Panc1 (cell line): ENCODE data around the gene CCDC12. TPM values are rescaled to one million over a fixed set of nuclear protein-coding genes. Genes with fewer than 3 reads are reported as not detected.
A peak's percentile ranks its signal among the peaks of the same experiment; 100 is the strongest.

Experiments
- ATAC-seq: fragments of 200-7000 bp; cut with Tn5 transposase; 2 replicates; pipeline ENCODE4 v1.9.1; 2020; ENCODE audit warnings: mild to moderate bottlenecking, moderate library complexity
- BruUV-seq: library from RNA; stranded (reverse); fragments of 400-500 nt; replicated peaks from 2 replicates; lab custom pipeline; 2021; lab: Mats Ljungman, UMichigan
- CTCF ChIA-PET: fragments of 300-600 bp; sonication (Branson Sonifier 250); formaldehyde crosslinking; loops from one replicate; lab custom pipeline; 2022; ENCODE audit warnings: antibody characterized with exemption; lab: Charles Lee
- POLR2A ChIA-PET: fragments of 300-600 bp; sonication (Branson Sonifier 250); formaldehyde crosslinking; loops from one replicate; lab custom pipeline; 2022; ENCODE audit warnings: antibody characterized with exemption; lab: Charles Lee
- DNase-seq: peaks from one replicate; pipeline ENCODE4 v3.0.0-alpha.2; 2010; ENCODE audit warnings: low read depth, low spot score
- H3K27ac ChIP-seq: 2 replicates; pipeline ENCODE4 v1.5.1; 2011; ENCODE audit warnings: mild to moderate bottlenecking, low read length, inconsistent platforms
- H3K27me3 ChIP-seq: fragments of 200-500 bp; sonication (Bioruptor generic); 2 replicates; pipeline ENCODE4 v1.6.0; 2014; ENCODE audit warnings: low read length, inconsistent platforms; ENCODE audit not compliant: control insufficient read depth, insufficient read depth
- H3K36me3 ChIP-seq: fragments of 200-500 bp; sonication (Bioruptor generic); 2 replicates; pipeline ENCODE4 v1.5.1; 2014; ENCODE audit warnings: inconsistent platforms, mild to moderate bottlenecking, low read length, moderate library complexity; ENCODE audit not compliant: control insufficient read depth, insufficient read depth
- H3K4me1 ChIP-seq: 2 replicates; pipeline ENCODE4 v1.5.1; 2011; ENCODE audit warnings: inconsistent platforms, mild to moderate bottlenecking, low read length, moderate library complexity; ENCODE audit not compliant: control insufficient read depth, insufficient read depth
- H3K4me3 ChIP-seq, 2 experiments: 2 replicates each; pipeline ENCODE4 v1.5.1; 2011 to 2012; ENCODE audit warnings: low read depth in 2 of 2, low read length in 2 of 2, mild to moderate bottlenecking in 2 of 2, inconsistent platforms in 1 of 2, moderate library complexity in 1 of 2
- H3K9me3 ChIP-seq: fragments of 200-500 bp; sonication (Bioruptor generic); 2 replicates; pipeline ENCODE4 v1.5.1; 2014; ENCODE audit warnings: low read depth, mild to moderate bottlenecking, inconsistent platforms, low read length, moderate library complexity; ENCODE audit not compliant: control insufficient read depth, insufficient read depth
- POLR2AphosphoS5 ChIP-seq: IDR thresholded peaks from 2 replicates; pipeline ENCODE4 v1.6.1; 2012; ENCODE audit warnings: mild to moderate bottlenecking, low read depth, low read length, moderate library complexity
- REST ChIP-seq, 2 experiments: IDR thresholded peaks; 2 replicates each; pipeline ENCODE4 v1.6.1; 2011 to 2012; ENCODE audit warnings: low read depth in 2 of 2, control low read depth in 1 of 2, low read length in 1 of 2, mild to moderate bottlenecking in 1 of 2, moderate library complexity in 1 of 2; ENCODE audit not compliant: insufficient read depth in 1 of 2
- SIN3A ChIP-seq: IDR thresholded peaks from 2 replicates; pipeline ENCODE4 v1.6.1; 2012; ENCODE audit warnings: low read depth, mild to moderate bottlenecking, low read length, moderate library complexity, borderline replicate concordance; ENCODE audit not compliant: insufficient read depth
- TCF7L2 ChIP-seq: IDR thresholded peaks from 2 replicates; pipeline ENCODE4 v1.6.1; 2011; ENCODE audit warnings: mild to moderate bottlenecking, low read depth, low read length, inconsistent platforms
- in situ Hi-C: cut with HindIII; loops from 2 replicates; pipeline ENCODE4 v1.10.0; 2016; ENCODE audit warnings: low sequenced_read_pairs, low pct_unique_long_range_greater_than_20kb
- intact Hi-C: fragments of 100-400 bp; cut with micrococcal nuclease; formaldehyde crosslinking; loops from one replicate; pipeline ENCODE4 v1.10.0; 2022; ENCODE audit not compliant: unreplicated experiment
- total RNA-seq: library from RNA; stranded (reverse); gene quantifications from one replicate; pipeline ENCODE4 v1.2.1, GENCODE V29; 2021; ENCODE audit not compliant: unreplicated experiment
- TF ChIP-seq, protein P1 (sequence below): fragments of 450-650 bp; IDR thresholded peaks from 2 replicates; pipeline ENCODE4 v1.5.1; 2017; ENCODE audit warnings: mild to moderate bottlenecking

The CCDC12 gene
- total RNA-seq, 1 experiment from 2014 or later: 35.5 TPM

DNA sequence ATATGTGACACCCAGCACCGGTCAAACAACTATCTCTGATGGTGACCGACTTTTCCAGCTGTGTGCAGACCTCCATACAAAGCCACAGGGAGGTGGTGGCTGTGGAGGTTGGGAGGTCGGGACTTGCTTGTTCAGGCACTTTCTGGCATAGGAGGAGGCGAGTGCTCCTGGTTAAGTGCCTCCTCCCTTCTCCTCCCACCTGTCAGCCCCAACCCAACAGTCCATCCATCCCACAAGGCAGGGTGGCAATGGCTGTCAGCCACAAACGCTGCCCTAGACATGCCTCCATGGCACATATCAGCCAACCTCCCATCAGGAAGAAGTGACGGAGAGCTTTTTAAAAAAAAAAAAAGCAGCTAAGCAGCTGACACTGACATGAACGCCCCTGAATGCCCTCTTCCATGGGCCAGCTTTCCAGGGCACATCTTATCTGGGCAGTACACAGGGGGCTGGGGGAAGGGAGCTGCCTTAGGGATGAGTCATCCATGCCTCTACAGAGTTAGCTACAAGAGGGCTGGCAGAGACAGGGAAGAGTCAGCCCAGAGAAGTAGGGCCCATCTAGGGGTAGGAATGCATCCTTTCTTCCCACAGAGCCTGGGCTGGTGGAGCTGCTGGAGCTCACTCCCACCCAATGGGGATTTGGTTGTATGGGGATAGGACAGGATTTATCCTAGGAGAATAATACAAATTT lies 41.2 kb downstream of the CCDC12 start:
- intact Hi-C loops: no loop called here
- ATAC-seq: peak; percentile 87
- CTCF ChIA-PET: interaction anchor here (0.5 to 0.7 kb wide), 2 partner anchors 58 to 89 kb away, joined by 3 to 4 read pairs; partner anchors contain the start of gene PTH1R
- Histone ChIP-seq H3K27ac (no peak overlapping the region; the same call in 1 of the 2 replicates), H3K9me3 (no peaks in the 10 kb centered on the region), H3K36me3 (no peaks in the 10 kb centered on the region), H3K4me1 (peaks cover 47% of the 10 kb centered on the region), H3K27me3 (no peaks in the 10 kb centered on the region), H3K4me3 (no peak overlapping the region)
- peak; percentile 43 for DNase-seq
- POLR2A ChIA-PET: interaction anchor here (0.5 kb wide), 1 partner anchor 41 kb away, joined by 9 read pairs; no protein-coding TSS in a partner anchor
- in situ Hi-C loops: no loop called here
- BruUV-seq: no TSS peak
- TF ChIP-seq REST (IDR thresholded peaks at IDR 0.05; ENCODE audit: insufficient read depth in 1 of 2, low read depth in 2 of 2, low read length in 1 of 2) (no peak), POLR2AphosphoS5 (no peak), SIN3A (no peak), TCF7L2 (no peak)
- TF ChIP-seq, protein P1, sequence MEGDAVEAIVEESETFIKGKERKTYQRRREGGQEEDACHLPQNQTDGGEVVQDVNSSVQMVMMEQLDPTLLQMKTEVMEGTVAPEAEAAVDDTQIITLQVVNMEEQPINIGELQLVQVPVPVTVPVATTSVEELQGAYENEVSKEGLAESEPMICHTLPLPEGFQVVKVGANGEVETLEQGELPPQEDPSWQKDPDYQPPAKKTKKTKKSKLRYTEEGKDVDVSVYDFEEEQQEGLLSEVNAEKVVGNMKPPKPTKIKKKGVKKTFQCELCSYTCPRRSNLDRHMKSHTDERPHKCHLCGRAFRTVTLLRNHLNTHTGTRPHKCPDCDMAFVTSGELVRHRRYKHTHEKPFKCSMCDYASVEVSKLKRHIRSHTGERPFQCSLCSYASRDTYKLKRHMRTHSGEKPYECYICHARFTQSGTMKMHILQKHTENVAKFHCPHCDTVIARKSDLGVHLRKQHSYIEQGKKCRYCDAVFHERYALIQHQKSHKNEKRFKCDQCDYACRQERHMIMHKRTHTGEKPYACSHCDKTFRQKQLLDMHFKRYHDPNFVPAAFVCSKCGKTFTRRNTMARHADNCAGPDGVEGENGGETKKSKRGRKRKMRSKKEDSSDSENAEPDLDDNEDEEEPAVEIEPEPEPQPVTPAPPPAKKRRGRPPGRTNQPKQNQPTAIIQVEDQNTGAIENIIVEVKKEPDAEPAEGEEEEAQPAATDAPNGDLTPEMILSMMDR: no peak

DNA sequence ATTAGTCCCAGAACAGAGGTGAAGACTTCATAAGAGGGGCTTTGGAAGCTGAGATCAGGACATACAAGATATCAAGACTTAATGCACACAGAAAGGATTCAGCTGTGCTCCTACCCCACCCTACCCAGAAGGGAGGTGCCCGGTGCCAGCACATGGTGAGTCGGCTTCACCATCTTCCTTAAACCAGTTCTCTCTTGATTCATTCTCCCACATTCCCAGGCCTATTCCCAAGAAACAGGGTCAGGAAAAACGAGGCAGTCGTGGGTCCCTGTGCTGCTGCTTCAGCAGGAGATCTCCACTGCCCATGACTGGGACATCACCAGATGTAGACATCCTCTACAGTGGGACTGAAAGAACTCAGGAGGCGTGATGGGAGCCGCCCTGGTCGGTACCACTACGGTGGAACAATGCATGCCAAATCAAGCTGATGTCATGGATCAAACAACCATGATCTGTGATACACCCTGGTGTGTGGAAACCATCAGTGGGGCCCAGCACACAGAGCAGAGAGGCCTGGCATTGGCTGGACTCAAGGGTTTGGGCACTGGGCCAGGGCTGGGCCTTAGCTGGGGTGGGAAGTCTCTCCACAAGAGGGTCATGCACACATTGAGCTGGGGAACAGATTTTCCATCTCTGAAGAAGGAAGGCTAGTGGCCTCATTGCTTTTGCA lies 41.9 kb downstream of the CCDC12 start:
- H3K27ac ChIP-seq: no peak overlapping the region; the same call in 1 of the 2 replicates
- no TSS peak for BruUV-seq
- intact Hi-C loops: no loop called here
- peak; percentile 13 for DNase-seq
- ChIA-PET POLR2A (no interaction called here), CTCF (no interaction called here)
- H3K4me3 ChIP-seq: no peak overlapping the region
- H3K9me3 ChIP-seq: no peaks in the 10 kb centered on the region
- no peak for ATAC-seq
- H3K27me3 ChIP-seq: no peaks in the 10 kb centered on the region
- in situ Hi-C loops: no loop called here
- no peak for TF ChIP-seq POLR2AphosphoS5
- no peak for TF ChIP-seq TCF7L2
- TF ChIP-seq, protein P1: no peak
- TF ChIP-seq REST (IDR thresholded peaks at IDR 0.05; ENCODE audit: insufficient read depth in 1 of 2, low read depth in 2 of 2, low read length in 1 of 2): no peak
- no peak for TF ChIP-seq SIN3A
- no peaks in the 10 kb centered on the region for H3K36me3 ChIP-seq
- H3K4me1 ChIP-seq: peaks cover 48% of the 10 kb centered on the region
